GM21528 (cell line): ENCODE results near the gene MISP3.
"Not testable (repeated sequence)": the region's sequence is repeated elsewhere in the genome, so short reads cannot be mapped to it uniquely, and the experiment has no call there.

Experiments
- ATAC-seq: cut with Tn5 transposase; IDR thresholded peaks from one replicate; pipeline ENCODE4 v1.9.1; 2021; ENCODE audit warnings: mild to moderate bottlenecking, moderate library complexity; ENCODE audit not compliant: unreplicated experiment, low FRiP score

MISP3 gene

GRCh38 chr19:14072535-14073260, at the start of gene MISP3:
TSS of gene MISP3 (plus strand) at chr19:14072786. CDS start at chr19:14073310, 524 bp downstream.
- no peak for ATAC-seq

- ATAC-seq, result no peak
Measured at GRCh38 chr19:14023404-14024235, 49.0 kb upstream of the MISP3 start.

- not testable (repeated sequence) for ATAC-seq
Measured at GRCh38 chr19:14026652-14027192, 45.9 kb upstream of the MISP3 start.

GRCh38 chr19:14027856-14028450, 44.6 kb upstream of the MISP3 start, which contains the start of gene RLN3:
TSS of gene RLN3 (plus strand) at chr19:14028148. CDS start at chr19:14028205, 57 bp downstream.
- no peak for ATAC-seq

- no peak for ATAC-seq
Measured at GRCh38 chr19:14028901-14029300, 43.7 kb upstream of the MISP3 start.

- no peak for ATAC-seq
Measured at GRCh38 chr19:14030997-14031718, 41.4 kb upstream of the MISP3 start.

GRCh38 chr19:14031719-14032480, 40.7 kb upstream of the MISP3 start, which contains the start of gene IL27RA:
TSS of gene IL27RA (plus strand) at chr19:14031762. CDS start at chr19:14031873, 111 bp downstream.
- no peak for ATAC-seq

GRCh38 chr19:14033946-14034345, 38.6 kb upstream of the MISP3 start:
- ATAC-seq, result no peak

GRCh38 chr19:14035159-14035558, 37.4 kb upstream of the MISP3 start:
- not testable (repeated sequence) for ATAC-seq

- no peak for ATAC-seq
Measured at GRCh38 chr19:14035706-14036105, 36.9 kb upstream of the MISP3 start.

GRCh38 chr19:14039181-14039580, 33.4 kb upstream of the MISP3 start:
- no peak for ATAC-seq

- not testable (repeated sequence) for ATAC-seq
Measured at GRCh38 chr19:14042659-14043608, 29.7 kb upstream of the MISP3 start.

- ATAC-seq, result not testable (repeated sequence)
Measured at GRCh38 chr19:14047866-14048265, 24.7 kb upstream of the MISP3 start.

GRCh38 chr19:14048443-14049153, 24.0 kb upstream of the MISP3 start:
- ATAC-seq, result no peak

GRCh38 chr19:14050512-14050911, 22.1 kb upstream of the MISP3 start:
- no peak for ATAC-seq

- ATAC-seq, result not testable (repeated sequence)
Measured at GRCh38 chr19:14050961-14051360, 21.6 kb upstream of the MISP3 start.

- ATAC-seq, result no peak
Measured at GRCh38 chr19:14051980-14052379, 20.6 kb upstream of the MISP3 start.

- no peak for ATAC-seq
Measured at GRCh38 chr19:14052470-14052869, 20.1 kb upstream of the MISP3 start.
